GM19099 (cell line): ENCODE results near the gene P4HA2.

Source experiments
- POLR2A ChIP-seq: IDR thresholded peaks from 3 replicates; pipeline ENCODE4 v1.6.1; 2011; ENCODE audit warnings: low read depth; ENCODE audit not compliant: insufficient read length; ENCODE audit errors: extremely low read depth

Gene P4HA2

GRCh38 chr5:132179405-132179804, 48.2 kb downstream of the P4HA2 start:
- no peak for TF ChIP-seq POLR2A

- TF ChIP-seq POLR2A, result no peak
Observed at GRCh38 chr5:132177691-132178149, 49.9 kb downstream of the P4HA2 start.

- TF ChIP-seq POLR2A, result no peak
Observed at GRCh38 chr5:132176987-132177386, 50.7 kb downstream of the P4HA2 start.

GRCh38 chr5:132176521-132176945, 51.1 kb downstream of the P4HA2 start:
- no peak for TF ChIP-seq POLR2A

- no peak for TF ChIP-seq POLR2A
Observed at GRCh38 chr5:132162945-132163344, 64.7 kb downstream of the P4HA2 start.

GRCh38 chr5:132156413-132156812, 71.2 kb downstream of the P4HA2 start:
- no peak for TF ChIP-seq POLR2A

- no peak for TF ChIP-seq POLR2A
Observed at GRCh38 chr5:132150565-132150964, 77.1 kb downstream of the P4HA2 start.

GRCh38 chr5:132147663-132148062, 80.0 kb downstream of the P4HA2 start:
- TF ChIP-seq POLR2A, result no peak

GRCh38 chr5:132143148-132143547, 84.5 kb downstream of the P4HA2 start:
- no peak for TF ChIP-seq POLR2A

GRCh38 chr5:132142459-132142858, 85.2 kb downstream of the P4HA2 start:
- TF ChIP-seq POLR2A, result no peak
